NCI-H69 (cell line): ENCODE results near the gene L3MBTL3.

Experiments
- DNase-seq: peaks from one replicate; lab custom pipeline; 2025; lab: John Stamatoyannopoulos, UW

L3MBTL3 gene

GRCh38 chr6:130183271-130184222 is 165.2 kb downstream of the L3MBTL3 start:
- no peak for DNase-seq

DNA sequence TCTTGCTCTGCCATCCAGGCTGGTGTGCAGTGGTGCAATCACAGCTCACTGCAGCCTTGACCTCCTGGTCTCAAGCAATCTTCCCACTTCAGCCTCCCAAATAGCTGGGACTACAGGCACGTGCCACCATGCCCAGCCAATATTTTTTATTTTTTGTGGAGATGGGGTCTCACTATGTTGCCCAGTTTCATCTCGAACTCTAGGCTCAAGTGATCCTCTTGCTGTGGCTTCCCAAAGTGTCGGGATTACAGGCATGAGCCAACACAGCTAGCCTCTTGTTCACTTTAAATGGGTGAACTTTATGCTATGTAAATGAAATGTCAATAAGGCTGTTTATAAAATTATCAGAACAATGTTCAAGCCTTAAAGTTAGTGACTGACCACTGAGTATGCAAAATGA is 167.3 kb downstream of the L3MBTL3 start:
- DNase-seq = no peak

DNA sequence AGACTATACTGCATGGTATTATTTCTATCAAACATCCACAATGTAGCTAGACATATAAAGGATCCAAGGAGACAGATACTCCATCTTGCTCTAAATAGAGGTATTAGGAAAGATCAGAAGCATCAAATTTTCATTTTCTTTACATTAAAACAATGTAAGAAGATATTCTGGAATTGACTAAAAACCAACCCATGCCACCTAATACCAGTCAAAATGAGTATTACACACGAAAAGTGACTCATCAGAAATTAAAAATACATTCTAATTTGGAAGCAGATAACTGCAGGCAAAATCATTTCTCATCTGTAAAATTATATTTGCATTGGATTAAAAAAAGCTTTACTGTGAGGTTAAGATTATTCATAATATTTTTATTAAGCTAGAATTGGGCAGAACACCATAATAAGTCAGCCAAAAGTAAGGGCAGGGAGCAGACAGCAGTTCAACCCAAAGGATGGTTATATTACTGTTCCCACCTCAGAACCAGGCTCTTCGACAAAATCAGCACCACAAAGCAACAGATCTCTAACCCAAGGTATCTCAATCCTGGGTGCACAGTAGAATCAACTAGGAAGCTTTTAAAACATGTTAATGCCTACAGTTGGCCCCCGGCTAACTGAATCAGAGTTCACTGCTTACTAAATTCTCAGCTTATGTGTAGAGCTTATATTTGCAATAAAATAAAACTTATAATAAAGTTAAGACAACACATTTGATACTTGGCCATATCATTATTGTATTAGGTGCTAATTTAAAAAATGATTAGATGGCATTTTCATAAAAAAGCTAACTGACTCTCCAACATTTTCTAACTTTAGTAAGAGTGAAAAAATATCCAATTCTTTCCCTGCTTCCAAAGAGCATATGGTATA is 169.2 kb downstream of the L3MBTL3 start:
- no peak for DNase-seq

- no peak for DNase-seq
These were observed 170.0 kb downstream of the L3MBTL3 start for GRCh38 chr6:130188207-130188899.

GRCh38 chr6:130189531-130190397 is 171.4 kb downstream of the L3MBTL3 start:
- DNase-seq = no peak
